ENCODE data around the gene XPC.

DNA sequence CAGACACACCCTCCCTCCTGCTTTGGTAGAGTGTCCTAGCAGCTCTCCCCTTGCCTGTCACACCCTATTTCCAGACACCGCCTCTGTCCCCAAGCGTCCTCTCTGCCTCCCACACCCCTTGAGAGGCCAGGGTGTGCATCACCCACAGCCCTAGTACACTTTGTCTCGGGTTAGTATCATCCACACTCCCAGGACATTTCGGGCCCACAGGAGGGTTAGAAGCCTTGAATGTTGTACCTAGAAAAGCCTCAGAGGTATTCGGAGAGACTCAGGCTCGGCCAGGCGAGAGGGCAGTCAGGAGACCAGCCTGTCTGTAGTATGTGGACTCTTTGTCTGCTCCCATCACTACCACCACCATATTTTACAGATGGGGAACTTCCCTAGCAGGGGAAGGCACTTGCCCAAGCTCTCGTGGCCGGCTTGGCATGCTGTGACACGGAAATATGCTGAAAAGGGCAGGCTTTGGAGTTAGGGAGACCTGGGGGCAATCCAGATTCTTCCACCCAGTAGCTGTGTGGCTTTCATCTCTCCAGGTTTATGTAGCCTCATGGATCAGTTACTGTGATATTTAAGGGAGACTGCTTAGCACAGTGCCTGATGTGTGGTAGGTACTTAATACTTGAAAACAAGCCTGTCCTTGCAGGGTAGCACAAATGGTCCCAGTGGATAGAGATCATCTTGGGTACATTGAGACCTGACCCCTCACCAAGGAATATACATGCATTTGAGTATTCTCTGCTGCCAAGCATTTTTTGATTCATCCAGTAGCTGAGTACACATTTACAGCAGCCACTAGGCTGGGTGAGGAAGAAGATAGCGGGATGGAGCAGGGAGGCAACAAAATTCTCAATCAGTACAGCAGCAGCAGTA, 52.1 kb downstream of the XPC start:
- TF ChIP-seq, protein P1, sequence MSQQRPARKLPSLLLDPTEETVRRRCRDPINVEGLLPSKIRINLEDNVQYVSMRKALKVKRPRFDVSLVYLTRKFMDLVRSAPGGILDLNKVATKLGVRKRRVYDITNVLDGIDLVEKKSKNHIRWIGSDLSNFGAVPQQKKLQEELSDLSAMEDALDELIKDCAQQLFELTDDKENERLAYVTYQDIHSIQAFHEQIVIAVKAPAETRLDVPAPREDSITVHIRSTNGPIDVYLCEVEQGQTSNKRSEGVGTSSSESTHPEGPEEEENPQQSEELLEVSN (IDR thresholded peaks at IDR 0.05), result no peak
- TF ChIP-seq, protein P2, sequence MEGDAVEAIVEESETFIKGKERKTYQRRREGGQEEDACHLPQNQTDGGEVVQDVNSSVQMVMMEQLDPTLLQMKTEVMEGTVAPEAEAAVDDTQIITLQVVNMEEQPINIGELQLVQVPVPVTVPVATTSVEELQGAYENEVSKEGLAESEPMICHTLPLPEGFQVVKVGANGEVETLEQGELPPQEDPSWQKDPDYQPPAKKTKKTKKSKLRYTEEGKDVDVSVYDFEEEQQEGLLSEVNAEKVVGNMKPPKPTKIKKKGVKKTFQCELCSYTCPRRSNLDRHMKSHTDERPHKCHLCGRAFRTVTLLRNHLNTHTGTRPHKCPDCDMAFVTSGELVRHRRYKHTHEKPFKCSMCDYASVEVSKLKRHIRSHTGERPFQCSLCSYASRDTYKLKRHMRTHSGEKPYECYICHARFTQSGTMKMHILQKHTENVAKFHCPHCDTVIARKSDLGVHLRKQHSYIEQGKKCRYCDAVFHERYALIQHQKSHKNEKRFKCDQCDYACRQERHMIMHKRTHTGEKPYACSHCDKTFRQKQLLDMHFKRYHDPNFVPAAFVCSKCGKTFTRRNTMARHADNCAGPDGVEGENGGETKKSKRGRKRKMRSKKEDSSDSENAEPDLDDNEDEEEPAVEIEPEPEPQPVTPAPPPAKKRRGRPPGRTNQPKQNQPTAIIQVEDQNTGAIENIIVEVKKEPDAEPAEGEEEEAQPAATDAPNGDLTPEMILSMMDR (IDR thresholded peaks at IDR 0.05; ENCODE audit: control extremely low read depth in 1 of 3, insufficient read depth in 1 of 3, low read depth in 1 of 3, low read length in 3 of 3), result no peak
- no peak for TF ChIP-seq CREB1 (IDR thresholded peaks at IDR 0.05)

Data from H1 (cell line).